HEK293 (cell line): ENCODE data around the gene VGLL4.

ENCODE experiments used
- CTCF ChIP-seq: fragments of 450-650 bp; formaldehyde crosslinking; IDR thresholded peaks from 2 replicates; pipeline ENCODE4 v1.5.1; 2016; ENCODE audit warnings: missing biosample characterization, missing genetic modification characterization
- HOXA7 ChIP-seq: sonication (generic); formaldehyde crosslinking; IDR thresholded peaks from 2 replicates; pipeline ENCODE4 v1.8.1; 2022; ENCODE audit warnings: missing genetic modification reagents, borderline replicate concordance
- YY1 ChIP-seq: fragments of 450-650 bp; formaldehyde crosslinking; IDR thresholded peaks from 2 replicates; pipeline ENCODE4 v1.5.1; 2018; ENCODE audit warnings: missing biosample characterization, missing genetic modification characterization
- ZNF174 ChIP-seq: fragments of 450-650 bp; formaldehyde crosslinking; IDR thresholded peaks from 2 replicates; pipeline ENCODE4 v1.5.0; 2017; ENCODE audit warnings: missing biosample characterization, mild to moderate bottlenecking, missing genetic modification characterization
- ZNF280D ChIP-seq: fragments of 450-650 bp; formaldehyde crosslinking; IDR thresholded peaks from 2 replicates; pipeline ENCODE4 v1.5.1; 2016; ENCODE audit warnings: missing biosample characterization, missing genetic modification characterization

DNA sequence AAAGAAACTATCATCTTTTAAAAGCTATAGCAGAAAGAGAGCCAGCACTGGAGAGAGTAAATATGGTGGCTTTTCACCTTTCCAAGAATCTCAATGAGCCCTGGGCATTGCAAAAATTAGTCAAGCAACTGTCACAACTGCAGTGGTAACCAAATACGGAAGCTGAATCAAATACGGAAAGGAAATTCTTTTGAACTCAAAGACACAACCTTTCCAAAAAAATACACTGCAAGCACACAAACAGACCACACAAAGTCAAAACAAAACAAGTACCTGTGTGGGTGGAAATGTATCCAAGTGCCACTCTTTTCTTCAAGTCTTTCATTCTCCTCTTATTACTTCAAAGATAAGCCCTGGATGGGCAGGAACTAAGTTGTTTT is 17.6 kb downstream of the VGLL4 start:
- TF ChIP-seq CTCF, result no peak
- no peak for TF ChIP-seq ZNF174 (tag by site-specific recombination)
- no peak for TF ChIP-seq HOXA7 (CRISPR knock-in tag)
- TF ChIP-seq YY1 (tag by site-specific recombination), result no peak
- no peak for TF ChIP-seq ZNF280D (tag by site-specific recombination)
